Spleen (tissue), 11 donors: ENCODE measurements around the gene LEUTX. TPM values are rescaled to one million over a fixed set of nuclear protein-coding genes. Genes with fewer than 3 reads are reported as not detected.

Experiments
- DNase-seq: peaks from one replicate; pipeline ENCODE4 v3.0.0-alpha.2; 2020
- H3K27ac ChIP-seq, 8 donors: fragments of 200-600 bp; sonication (generic) in 7 of 8; 1 replicate in 4 of 8; 2 replicates in 4 of 8; pipeline versions ENCODE4 v1.5.0 to v1.8.0; 2016 to 2021; ENCODE audit warnings: inconsistent platforms in 4 of 8, mild to moderate bottlenecking in 4 of 8, moderate library complexity in 1 of 8
- H3K27me3 ChIP-seq, 7 donors: fragments of 200-600 bp; sonication (generic) in 6 of 7; replicated peaks in 1 of 7; 1 replicate in 4 of 7; 2 replicates in 3 of 7; pipeline versions ENCODE4 v1.5.0 to v1.8.0; 2016 to 2021; ENCODE audit warnings: inconsistent platforms in 3 of 7, mild to moderate bottlenecking in 1 of 7
- H3K36me3 ChIP-seq, 6 donors: fragments of 200-600 bp; sonication (generic) in 5 of 6; 1 replicate in 4 of 6; 2 replicates in 2 of 6; pipeline versions ENCODE4 v1.5.0 to v1.8.0; 2016 to 2021; ENCODE audit warnings: inconsistent platforms in 2 of 6
- H3K4me1 ChIP-seq, 6 donors: fragments of 200-600 bp; sonication (generic) in 5 of 6; 1 replicate in 3 of 6; 2 replicates in 3 of 6; pipeline versions ENCODE4 v1.5.0 to v1.8.0; 2016 to 2021; ENCODE audit warnings: inconsistent platforms in 3 of 6
- H3K4me3 ChIP-seq, 8 donors: fragments of 200-600 bp; sonication (generic) in 7 of 8; 1 replicate in 4 of 8; 2 replicates in 4 of 8; pipeline versions ENCODE4 v1.5.0 to v1.8.0; 2016 to 2021; ENCODE audit warnings: inconsistent platforms in 4 of 8, mild to moderate bottlenecking in 4 of 8, moderate library complexity in 2 of 8
- H3K9me3 ChIP-seq, 8 donors: fragments of 200-600 bp; sonication (generic) in 7 of 8; 1 replicate in 4 of 8; 2 replicates in 4 of 8; pipeline versions ENCODE4 v1.5.0 to v1.8.0; 2016 to 2021; ENCODE audit warnings: inconsistent platforms in 4 of 8
- CTCF ChIP-seq, 11 experiments: fragments of 200-600 bp in 7 of 11; fragments of 450-650 bp in 4 of 11; sonication (generic) in 4 of 11; IDR thresholded peaks in 8 of 11; conservative IDR thresholded peaks in 3 of 11; 1 replicate in 7 of 11; 2 replicates in 4 of 11; pipeline versions ENCODE4 v1.4.0 to v1.8.0; 2016 to 2021; ENCODE audit warnings: antibody characterized with exemption in 11 of 11, inconsistent platforms in 4 of 11, mild to moderate bottlenecking in 1 of 11
- POLR2A ChIP-seq, 3 donors: fragments of 450-650 bp; IDR thresholded peaks; one replicate each; pipeline ENCODE4 v1.5.1; 2017; ENCODE audit warnings: antibody characterized with exemption in 3 of 3, mild to moderate bottlenecking in 1 of 3
- POLR2AphosphoS5 ChIP-seq, 3 donors: sonication (generic); formaldehyde crosslinking; IDR thresholded peaks; one replicate each; pipeline ENCODE4 v1.5.1; 2017; ENCODE audit warnings: antibody characterized with exemption in 3 of 3
- WGBS, 5 donors: extraction: QIAGEN DNeasy Blood & Tissue Kit in 3 of 5; methylation state at CpG; one replicate each; pipeline versions ENCODE4 v1.1.5 to v1.1.7; 2013 to 2018; 5-methylcytosine and 5-hydroxymethylcytosine counted together
- intact Hi-C: fragments of 100-400 bp; cut with DNase I; formaldehyde crosslinking; loops from one replicate; pipeline ENCODE4 v1.15.0; 2023; ENCODE audit warnings: low total_unique reads
- polyA plus RNA-seq, 3 donors: library from polyadenylated mRNA; stranded (reverse); fragments of 200-250 nt; gene quantifications; one replicate each; pipeline ENCODE4 v1.2.1, GENCODE V29; 2013
- total RNA-seq, 7 donors: library from RNA; depleted of rRNA in 3 of 7; stranded (reverse); fragments of >200 nt in 3 of 7; fragmentation: NEBNext Ultra II Directional in 4 of 7; extraction: Animal tissue kit (Norgen Biotek cat#: 25700) in 4 of 7; gene quantifications; one replicate each; pipeline versions ENCODE4 v1.1.0 to v1.2.1, GENCODE V29; 2016 to 2021
- donor health status: healthy with polysubstance abuse.
- donor health status: DM: no; HTN: no; CAD: no; lungs with moderate emphysema.
- donor health status: DM: no; HTN: no; CAD: no.
- donor health status: Bipolar disorder and iron deficiency.
- donor health status: healthy.
- donor health status: DM: no; HTN: no; CAD: no.
- donor health status: DM: yes; HTN: yes; CAD: no.

Gene LEUTX
- total and polyA plus RNA-seq, 10 donors: not detected

- DNase-seq: no peak
- 74 to 85% (median 78%) methylated on average over 5 of the region's 5 CpGs for WGBS, 5 donors
- H3K4me3 ChIP-seq: no peak overlapping the region
- peaks cover 0 to 47% (median 0%) of the 10 kb centered on the region in 7 donors for H3K27me3 ChIP-seq
- H3K27ac ChIP-seq: no peak overlapping the region
- intact Hi-C loops: no loop called here
- no peaks in the 10 kb centered on the region for H3K4me1 ChIP-seq
- no peaks in the 10 kb centered on the region for H3K9me3 ChIP-seq
- TF ChIP-seq POLR2A (IDR thresholded peaks at IDR 0.05): no peak
- TF ChIP-seq CTCF (IDR thresholded peaks at IDR 0.05 in 8 of 11, conservative IDR thresholded peaks at IDR 0.05 in 3 of 11): no peak
- TF ChIP-seq POLR2AphosphoS5 (IDR thresholded peaks at IDR 0.05): no peak
- no peaks in the 10 kb centered on the region for H3K36me3 ChIP-seq
Observed at GRCh38 chr19:39749981-39750380, 28.7 kb upstream of the LEUTX start.

GRCh38 chr19:39752390-39752789 lies 26.3 kb upstream of the LEUTX start:
- Histone ChIP-seq H3K36me3 (no peaks in the 10 kb centered on the region), H3K4me3 (no peak overlapping the region), H3K27me3 (peaks cover 0 to 39% (median 0%) of the 10 kb centered on the region in 7 donors), H3K27ac (no peak overlapping the region), H3K4me1 (no peaks in the 10 kb centered on the region), H3K9me3 (no peaks in the 10 kb centered on the region)
- no peak for DNase-seq
- intact Hi-C loops: no loop called here
- TF ChIP-seq POLR2A (IDR thresholded peaks at IDR 0.05): no peak
- TF ChIP-seq CTCF (IDR thresholded peaks at IDR 0.05 in 8 of 11, conservative IDR thresholded peaks at IDR 0.05 in 3 of 11): no peak

GRCh38 chr19:39752795-39753194 lies 25.9 kb upstream of the LEUTX start:
- Histone ChIP-seq H3K27ac (no peak overlapping the region), H3K9me3 (no peaks in the 10 kb centered on the region), H3K36me3 (no peaks in the 10 kb centered on the region), H3K27me3 (peaks cover 0 to 42% (median 0%) of the 10 kb centered on the region in 7 donors), H3K4me3 (no peak overlapping the region), H3K4me1 (no peaks in the 10 kb centered on the region)
- no peak for DNase-seq
- intact Hi-C loops: no loop called here
- TF ChIP-seq POLR2AphosphoS5 (IDR thresholded peaks at IDR 0.05) (no peak), CTCF (IDR thresholded peaks at IDR 0.05 in 8 of 11, conservative IDR thresholded peaks at IDR 0.05 in 3 of 11) (no peak), POLR2A (IDR thresholded peaks at IDR 0.05) (no peak)

GRCh38 chr19:39754544-39754943 lies 24.1 kb upstream of the LEUTX start:
- H3K4me1 ChIP-seq: no peaks in the 10 kb centered on the region
- DNase-seq: no peak
- no peak overlapping the region for H3K27ac ChIP-seq
- H3K4me3 ChIP-seq: no peak overlapping the region
- H3K27me3 ChIP-seq: peaks cover 0 to 59% (median 9%) of the 10 kb centered on the region in 7 donors
- H3K36me3 ChIP-seq: no peaks in the 10 kb centered on the region
- no peak for TF ChIP-seq POLR2A (IDR thresholded peaks at IDR 0.05)
- TF ChIP-seq POLR2AphosphoS5 (IDR thresholded peaks at IDR 0.05): no peak
- TF ChIP-seq CTCF (IDR thresholded peaks at IDR 0.05 in 8 of 11, conservative IDR thresholded peaks at IDR 0.05 in 3 of 11): no peak
- 61 to 85% (median 74%) methylated on average over 2 of the region's 2 CpGs for WGBS, 5 donors
- no peaks in the 10 kb centered on the region for H3K9me3 ChIP-seq
- intact Hi-C loops: no loop called here
